Tibial nerve (tissue), 4 donors: Measurements from ENCODE around the gene KIDINS220. TPM values are rescaled to one million over a fixed set of nuclear protein-coding genes. Genes with fewer than 3 reads are reported as not detected.

Source experiments
- DNase-seq, 2 donors: peaks; one replicate each; pipeline ENCODE4 v3.0.0-alpha.2; 2019; ENCODE audit warnings: low spot score in 2 of 2
- H3K27ac ChIP-seq, 4 donors: fragments of 200-600 bp; sonication (generic) in 3 of 4; one replicate each; pipeline ENCODE4 v1.5.1; 2017 to 2019; ENCODE audit warnings: mild to moderate bottlenecking in 1 of 4
- H3K27me3 ChIP-seq, 2 donors: fragments of 200-600 bp; sonication (generic) in 1 of 2; one replicate each; pipeline versions ENCODE4 v1.5.1 to v1.6.0; 2017 to 2019
- H3K36me3 ChIP-seq, 3 donors: fragments of 200-600 bp; sonication (generic); one replicate each; pipeline ENCODE4 v1.5.1; 2018 to 2019
- H3K4me1 ChIP-seq, 4 donors: fragments of 200-600 bp; sonication (generic) in 3 of 4; one replicate each; pipeline ENCODE4 v1.5.1; 2017 to 2019
- H3K4me3 ChIP-seq, 4 donors: fragments of 200-600 bp; sonication (generic) in 3 of 4; one replicate each; pipeline ENCODE4 v1.5.1; 2017 to 2019; ENCODE audit warnings: mild to moderate bottlenecking in 1 of 4, moderate library complexity in 1 of 4
- H3K9me3 ChIP-seq, 4 donors: fragments of 200-600 bp; sonication (generic) in 3 of 4; one replicate each; pipeline ENCODE4 v1.5.1; 2017 to 2019
- EP300 ChIP-seq, 2 donors: sonication (generic); formaldehyde crosslinking; IDR thresholded peaks; one replicate each; pipeline ENCODE4 v1.6.1; 2017; ENCODE audit warnings: antibody characterized with exemption in 2 of 2, mild to moderate bottlenecking in 1 of 2
- POLR2A ChIP-seq, 2 donors: fragments of 450-650 bp; IDR thresholded peaks; one replicate each; pipeline ENCODE4 v1.6.1; 2017; ENCODE audit warnings: antibody characterized with exemption in 2 of 2, mild to moderate bottlenecking in 2 of 2, moderate library complexity in 2 of 2
- WGBS, 2 donors: methylation state at CpG; one replicate each; pipeline ENCODE4 v1.1.5; 2018; 5-methylcytosine and 5-hydroxymethylcytosine counted together
- total RNA-seq, 4 donors: library from RNA; depleted of rRNA; stranded (reverse); fragments of >200 nt; gene quantifications; one replicate each; pipeline ENCODE4 v1.1.0, GENCODE V29; 2016
- TF ChIP-seq, protein P1 (sequence below), 5 experiments: fragments of 200-600 bp in 3 of 5; fragments of 450-650 bp in 2 of 5; sonication (generic) in 3 of 5; IDR thresholded peaks; one replicate each; pipeline ENCODE4 v1.5.1; 2016 to 2019; ENCODE audit warnings: antibody characterized with exemption in 5 of 5, mild to moderate bottlenecking in 3 of 5, moderate library complexity in 2 of 5

KIDINS220 gene
- total RNA-seq, 4 donors from 2014 or later: 80.1 to 131 (median 109) TPM

DNA sequence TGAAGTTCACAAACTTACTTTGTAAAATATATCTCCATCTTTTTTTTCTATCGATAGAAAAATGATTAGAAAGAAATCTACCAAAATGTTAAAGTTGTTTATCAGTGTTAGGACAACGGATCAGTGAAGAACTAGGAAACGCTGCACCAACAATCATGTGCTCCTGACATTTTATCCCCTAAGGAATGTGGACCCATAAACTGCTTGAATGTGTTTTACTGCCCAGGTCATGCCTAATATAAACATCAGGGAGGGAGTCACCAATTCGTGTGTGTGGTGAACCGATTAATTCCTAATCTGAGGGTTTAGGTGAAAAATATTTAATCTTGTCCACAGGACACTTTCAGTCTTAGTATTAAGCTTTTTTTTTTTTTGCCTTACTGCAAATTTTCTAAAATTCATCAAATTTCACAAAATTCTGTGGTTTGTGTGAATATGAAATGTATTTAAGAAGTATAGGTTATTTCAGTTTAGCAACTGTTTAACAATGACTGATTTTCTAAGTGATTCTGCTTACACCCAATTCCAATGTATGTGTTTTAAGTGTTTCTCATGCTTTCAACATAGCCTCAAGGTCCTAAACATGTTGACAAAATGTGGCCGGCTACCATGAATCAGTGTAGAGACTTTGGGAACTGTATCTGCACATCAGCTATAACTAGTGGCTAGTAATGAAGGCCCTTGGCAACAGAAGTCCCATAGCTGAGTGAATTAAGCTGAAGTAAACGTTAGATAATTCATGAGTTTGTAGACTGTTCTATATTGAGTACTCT is 11.1 kb upstream of the KIDINS220 start:
- H3K27ac ChIP-seq: no peak overlapping the region
- H3K4me1 ChIP-seq: no peaks in the 10 kb centered on the region
- DNase-seq: no peak
- H3K27me3 ChIP-seq: no peaks in the 10 kb centered on the region
- WGBS, 2 donors: 51 to 61% methylated on average over 7 of the region's 7 CpGs
- H3K36me3 ChIP-seq: peaks cover 0 to 6% (median 0%) of the 10 kb centered on the region in 3 donors
- H3K4me3 ChIP-seq: no peak overlapping the region
- no peaks in the 10 kb centered on the region for H3K9me3 ChIP-seq
- TF ChIP-seq POLR2A (IDR thresholded peaks at IDR 0.05): no peak
- TF ChIP-seq EP300 (IDR thresholded peaks at IDR 0.05): no peak
- TF ChIP-seq, protein P1, sequence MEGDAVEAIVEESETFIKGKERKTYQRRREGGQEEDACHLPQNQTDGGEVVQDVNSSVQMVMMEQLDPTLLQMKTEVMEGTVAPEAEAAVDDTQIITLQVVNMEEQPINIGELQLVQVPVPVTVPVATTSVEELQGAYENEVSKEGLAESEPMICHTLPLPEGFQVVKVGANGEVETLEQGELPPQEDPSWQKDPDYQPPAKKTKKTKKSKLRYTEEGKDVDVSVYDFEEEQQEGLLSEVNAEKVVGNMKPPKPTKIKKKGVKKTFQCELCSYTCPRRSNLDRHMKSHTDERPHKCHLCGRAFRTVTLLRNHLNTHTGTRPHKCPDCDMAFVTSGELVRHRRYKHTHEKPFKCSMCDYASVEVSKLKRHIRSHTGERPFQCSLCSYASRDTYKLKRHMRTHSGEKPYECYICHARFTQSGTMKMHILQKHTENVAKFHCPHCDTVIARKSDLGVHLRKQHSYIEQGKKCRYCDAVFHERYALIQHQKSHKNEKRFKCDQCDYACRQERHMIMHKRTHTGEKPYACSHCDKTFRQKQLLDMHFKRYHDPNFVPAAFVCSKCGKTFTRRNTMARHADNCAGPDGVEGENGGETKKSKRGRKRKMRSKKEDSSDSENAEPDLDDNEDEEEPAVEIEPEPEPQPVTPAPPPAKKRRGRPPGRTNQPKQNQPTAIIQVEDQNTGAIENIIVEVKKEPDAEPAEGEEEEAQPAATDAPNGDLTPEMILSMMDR (IDR thresholded peaks at IDR 0.05): no peak

DNA sequence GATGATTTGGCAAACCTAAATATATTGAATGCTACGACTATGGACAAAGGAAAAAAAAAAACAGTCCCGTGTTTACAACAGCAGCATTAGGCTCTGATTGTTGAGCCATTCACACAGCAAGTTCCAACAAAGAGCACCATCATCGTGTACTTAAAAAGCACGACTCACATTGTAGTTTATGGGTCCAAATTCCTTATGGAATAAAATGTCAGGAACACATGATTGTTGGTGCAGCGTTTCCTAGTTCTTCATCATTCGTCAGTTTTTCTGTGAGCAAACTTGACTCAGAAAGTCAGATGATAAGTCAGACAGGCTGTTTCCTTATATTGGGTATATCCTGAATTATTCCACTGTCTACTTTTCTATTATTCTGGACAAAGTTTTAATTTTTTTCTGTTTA is 10.0 kb upstream of the KIDINS220 start:
- DNase-seq: no peak
- Histone ChIP-seq H3K9me3 (no peaks in the 10 kb centered on the region), H3K27ac (no peak overlapping the region), H3K27me3 (no peaks in the 10 kb centered on the region), H3K4me1 (no peaks in the 10 kb centered on the region), H3K4me3 (no peak overlapping the region), H3K36me3 (peaks cover 0 to 6% (median 0%) of the 10 kb centered on the region in 3 donors)
- 70 to 74% methylated on average over 6 of the region's 6 CpGs for WGBS, 2 donors
- TF ChIP-seq POLR2A (IDR thresholded peaks at IDR 0.05): no peak
- TF ChIP-seq EP300 (IDR thresholded peaks at IDR 0.05): no peak
- TF ChIP-seq, protein P1 (IDR thresholded peaks at IDR 0.05): no peak

DNA sequence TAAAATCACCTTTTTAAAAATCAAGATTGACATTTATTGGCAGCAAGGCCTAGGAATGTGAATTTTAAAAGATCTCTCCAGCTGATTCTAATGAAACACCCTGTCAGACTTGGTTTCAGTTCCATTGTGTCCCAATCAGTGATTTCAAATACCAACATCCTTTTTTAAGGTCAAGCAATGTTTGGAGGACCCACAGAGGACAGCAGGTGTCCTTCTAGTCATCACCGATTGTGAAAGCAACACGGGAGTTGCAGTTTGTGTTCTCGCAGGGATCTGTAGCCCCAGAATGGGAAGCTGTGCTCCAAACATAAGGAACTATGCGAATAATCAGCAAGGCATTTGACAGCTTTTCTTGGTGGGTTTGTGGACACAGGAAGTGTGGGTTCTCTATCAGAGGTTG is 4.5 kb upstream of the KIDINS220 start:
- H3K9me3 ChIP-seq: no peaks in the 10 kb centered on the region
- DNase-seq: no peak
- TF ChIP-seq POLR2A (IDR thresholded peaks at IDR 0.05) (no peak), EP300 (IDR thresholded peaks at IDR 0.05) (no peak)
- no peaks in the 10 kb centered on the region for H3K27me3 ChIP-seq
- no peak overlapping the region for H3K27ac ChIP-seq
- no peak overlapping the region for H3K4me3 ChIP-seq
- H3K4me1 ChIP-seq: peaks cover 0 to 5% (median 2%) of the 10 kb centered on the region in 4 donors
- H3K36me3 ChIP-seq: no peaks in the 10 kb centered on the region
- 83 to 88% methylated on average over 4 of the region's 4 CpGs for WGBS, 2 donors

DNA sequence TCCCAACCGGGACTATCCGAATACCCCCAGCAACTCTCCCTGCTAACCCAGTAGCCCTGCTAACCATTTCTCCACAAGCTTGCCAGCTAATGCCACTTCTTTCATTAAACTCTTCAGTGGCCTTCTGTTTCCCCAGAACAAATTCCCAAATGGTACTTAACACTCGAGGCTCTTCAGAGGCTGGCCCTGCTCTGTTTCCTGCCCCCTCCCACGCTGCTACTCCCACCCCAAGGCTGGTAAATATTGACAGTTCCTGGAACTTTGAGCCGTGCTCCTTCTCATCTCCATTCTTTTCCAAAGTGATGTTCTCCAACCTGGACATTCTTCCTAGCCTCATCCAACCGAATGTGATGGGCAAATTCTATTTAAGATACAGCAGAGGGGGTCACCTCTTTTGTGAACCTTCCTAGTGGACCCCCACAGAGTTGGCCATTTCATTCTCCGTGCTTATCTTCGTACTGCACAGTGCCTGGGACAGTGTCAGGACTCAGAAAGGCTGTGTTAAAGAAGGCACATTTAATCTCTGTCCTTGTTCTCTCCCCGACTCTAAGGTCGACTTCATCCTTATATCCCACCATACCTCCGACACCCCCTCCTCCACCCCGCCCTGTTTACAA is 3.2 kb upstream of the KIDINS220 start:
- DNase-seq: no peak
- H3K36me3 ChIP-seq: no peaks in the 10 kb centered on the region
- WGBS, 2 donors: 70 to 76% methylated on average over 11 to 12 of the region's 12 CpGs
- H3K4me1 ChIP-seq: peaks cover 0 to 15% (median 12%) of the 10 kb centered on the region in 4 donors
- no peak overlapping the region for H3K27ac ChIP-seq
- H3K4me3 ChIP-seq: no peak overlapping the region
- no peaks in the 10 kb centered on the region for H3K9me3 ChIP-seq
- no peaks in the 10 kb centered on the region for H3K27me3 ChIP-seq
- TF ChIP-seq POLR2A (IDR thresholded peaks at IDR 0.05) (no peak), EP300 (IDR thresholded peaks at IDR 0.05) (no peak)
- TF ChIP-seq, protein P1 (IDR thresholded peaks at IDR 0.05): no peak

DNA sequence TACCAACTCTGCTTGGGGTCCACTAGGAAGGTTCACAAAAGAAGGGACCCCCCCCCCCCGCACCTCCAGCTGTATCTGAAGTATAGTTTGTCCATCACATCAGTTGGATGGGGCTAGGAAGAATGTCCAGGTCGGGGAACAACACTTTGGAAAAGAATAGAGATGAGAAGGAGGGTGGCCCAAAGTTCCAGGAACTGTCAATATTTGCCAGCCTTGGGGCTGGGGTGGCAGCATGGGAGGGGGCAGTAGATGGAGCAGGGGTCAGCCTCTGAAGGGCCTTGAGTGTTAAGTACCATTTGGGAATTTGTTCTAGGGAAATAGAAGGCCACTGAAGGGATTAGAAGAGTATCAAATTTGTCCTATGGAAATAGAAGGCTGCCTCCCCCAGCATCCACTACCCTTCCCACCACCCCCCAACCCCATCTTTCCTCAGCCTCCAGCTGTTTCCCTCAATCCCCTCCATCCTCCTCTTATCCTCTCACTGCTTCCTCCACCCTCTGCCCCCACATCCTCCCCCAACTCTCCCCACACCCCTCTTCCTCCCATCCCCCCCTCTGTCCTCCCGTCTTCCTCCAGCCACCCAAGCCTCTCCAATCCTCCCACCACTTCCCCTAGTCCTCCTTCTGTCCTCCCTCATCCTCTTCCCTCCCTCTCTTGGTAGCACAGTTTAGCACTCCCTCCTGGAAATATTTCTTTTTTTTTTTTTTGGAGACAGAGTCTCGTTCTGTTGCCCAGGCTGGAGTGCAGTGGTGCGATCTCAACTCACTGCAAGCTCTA is 2.0 kb upstream of the KIDINS220 start:
- Histone ChIP-seq H3K4me3 (no peak overlapping the region), H3K27ac (no peak overlapping the region), H3K4me1 (peaks cover 0 to 27% (median 19%) of the 10 kb centered on the region in 4 donors), H3K27me3 (no peaks in the 10 kb centered on the region), H3K9me3 (no peaks in the 10 kb centered on the region), H3K36me3 (no peaks in the 10 kb centered on the region)
- no peak for DNase-seq
- TF ChIP-seq EP300 (IDR thresholded peaks at IDR 0.05): no peak
- no peak for TF ChIP-seq POLR2A (IDR thresholded peaks at IDR 0.05)
- TF ChIP-seq, protein P1 (IDR thresholded peaks at IDR 0.05): no peak
- WGBS, 2 donors: 75 to 76% methylated on average over 5 of the region's 5 CpGs
